ENCODE results near the gene CHST5. TPM values are rescaled to one million over a fixed set of nuclear protein-coding genes. Genes with fewer than 3 reads are reported as not detected.

The CHST5 gene
- total and polyA plus RNA-seq, 9 of the 15 experiments (the other 6 are each of a cell fraction or from before 2014, with no cell fraction given), result 0.06 to 0.21 (median 0.14) TPM; not detected in 5

DNA sequence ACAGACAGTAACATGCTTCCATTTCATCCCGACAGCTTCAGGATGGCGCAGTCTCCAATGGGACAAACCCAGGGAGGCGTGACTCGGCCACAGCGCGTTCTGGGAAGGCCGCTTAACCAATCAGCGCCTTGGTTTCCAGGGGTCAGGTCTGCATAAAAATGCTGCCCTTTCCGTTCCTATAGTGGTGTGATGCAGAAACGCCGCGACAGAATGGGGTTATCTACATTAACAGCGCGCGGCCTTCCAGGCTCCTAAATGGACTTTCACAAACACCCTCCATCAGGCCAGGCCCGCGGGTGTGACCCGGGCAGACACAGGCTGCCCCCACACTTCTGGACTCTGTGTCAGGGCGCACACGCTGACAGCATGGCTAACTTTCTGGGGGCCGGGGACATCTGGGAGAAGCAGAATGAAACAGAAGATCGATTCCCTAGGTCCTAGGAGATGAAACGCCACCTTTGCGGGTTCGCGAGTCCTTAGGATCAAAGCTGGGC is 19.4 kb upstream of the CHST5 start (continued):
- TF ChIP-seq, protein P1, sequence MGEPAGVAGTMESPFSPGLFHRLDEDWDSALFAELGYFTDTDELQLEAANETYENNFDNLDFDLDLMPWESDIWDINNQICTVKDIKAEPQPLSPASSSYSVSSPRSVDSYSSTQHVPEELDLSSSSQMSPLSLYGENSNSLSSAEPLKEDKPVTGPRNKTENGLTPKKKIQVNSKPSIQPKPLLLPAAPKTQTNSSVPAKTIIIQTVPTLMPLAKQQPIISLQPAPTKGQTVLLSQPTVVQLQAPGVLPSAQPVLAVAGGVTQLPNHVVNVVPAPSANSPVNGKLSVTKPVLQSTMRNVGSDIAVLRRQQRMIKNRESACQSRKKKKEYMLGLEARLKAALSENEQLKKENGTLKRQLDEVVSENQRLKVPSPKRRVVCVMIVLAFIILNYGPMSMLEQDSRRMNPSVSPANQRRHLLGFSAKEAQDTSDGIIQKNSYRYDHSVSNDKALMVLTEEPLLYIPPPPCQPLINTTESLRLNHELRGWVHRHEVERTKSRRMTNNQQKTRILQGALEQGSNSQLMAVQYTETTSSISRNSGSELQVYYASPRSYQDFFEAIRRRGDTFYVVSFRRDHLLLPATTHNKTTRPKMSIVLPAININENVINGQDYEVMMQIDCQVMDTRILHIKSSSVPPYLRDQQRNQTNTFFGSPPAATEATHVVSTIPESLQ (CRISPR knock-in tag; IDR thresholded peaks at IDR 0.05), result no peak
- peak; percentile 50 for TF ChIP-seq ZFP36 (IDR thresholded peaks at IDR 0.05; ENCODE audit: low read depth, low read length, partially characterized antibody)
- TF ChIP-seq SMC3 (conservative IDR thresholded peaks at IDR 0.05; ENCODE audit: insufficient read depth, low read depth, low read length), result no peak
- TF ChIP-seq, protein P2, sequence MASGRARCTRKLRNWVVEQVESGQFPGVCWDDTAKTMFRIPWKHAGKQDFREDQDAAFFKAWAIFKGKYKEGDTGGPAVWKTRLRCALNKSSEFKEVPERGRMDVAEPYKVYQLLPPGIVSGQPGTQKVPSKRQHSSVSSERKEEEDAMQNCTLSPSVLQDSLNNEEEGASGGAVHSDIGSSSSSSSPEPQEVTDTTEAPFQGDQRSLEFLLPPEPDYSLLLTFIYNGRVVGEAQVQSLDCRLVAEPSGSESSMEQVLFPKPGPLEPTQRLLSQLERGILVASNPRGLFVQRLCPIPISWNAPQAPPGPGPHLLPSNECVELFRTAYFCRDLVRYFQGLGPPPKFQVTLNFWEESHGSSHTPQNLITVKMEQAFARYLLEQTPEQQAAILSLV (tag; IDR thresholded peaks at IDR 0.05), result no peak
- TF ChIP-seq TBP (optimal IDR thresholded peaks at IDR 0.05; ENCODE audit: low read depth, low read length), result peak; percentile 82
- TF ChIP-seq ZNF3 (CRISPR knock-in tag; IDR thresholded peaks at IDR 0.05), result no peak
- TF ChIP-seq RBM34 (IDR thresholded peaks at IDR 0.05; ENCODE audit: borderline replicate concordance, insufficient read depth, low read length), result no peak
- TF ChIP-seq SRSF7 (optimal IDR thresholded peaks at IDR 0.05; ENCODE audit: low read depth, low read length), result no peak
- TF ChIP-seq CXXC5 (CRISPR knock-in tag; IDR thresholded peaks at IDR 0.05), result peak; percentile 56
- no peak for TF ChIP-seq NFATC3 (IDR thresholded peaks at IDR 0.05)
- TF ChIP-seq, protein P3, sequence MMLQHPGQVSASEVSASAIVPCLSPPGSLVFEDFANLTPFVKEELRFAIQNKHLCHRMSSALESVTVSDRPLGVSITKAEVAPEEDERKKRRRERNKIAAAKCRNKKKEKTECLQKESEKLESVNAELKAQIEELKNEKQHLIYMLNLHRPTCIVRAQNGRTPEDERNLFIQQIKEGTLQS (IDR thresholded peaks at IDR 0.05), result no peak
- TF ChIP-seq, protein P3 (CRISPR knock-in tag; conservative IDR thresholded peaks at IDR 0.05), result no peak
- TF ChIP-seq GABPA (tag; conservative IDR thresholded peaks at IDR 0.05; ENCODE audit: low read depth), result 0 out of 2 replicates have a peak, but pooled peaks have one; percentile 31
- no peak for TF ChIP-seq CLOCK (CRISPR knock-in tag; IDR thresholded peaks at IDR 0.05; ENCODE audit: borderline replicate concordance)
- TF ChIP-seq POLR2AphosphoS5 (IDR thresholded peaks at IDR 0.05; ENCODE audit: control insufficient read depth, insufficient read depth, low read depth, low read length), result peak; percentile 59; the same call in 1 of the 2 replicates
- TF ChIP-seq, protein P4, sequence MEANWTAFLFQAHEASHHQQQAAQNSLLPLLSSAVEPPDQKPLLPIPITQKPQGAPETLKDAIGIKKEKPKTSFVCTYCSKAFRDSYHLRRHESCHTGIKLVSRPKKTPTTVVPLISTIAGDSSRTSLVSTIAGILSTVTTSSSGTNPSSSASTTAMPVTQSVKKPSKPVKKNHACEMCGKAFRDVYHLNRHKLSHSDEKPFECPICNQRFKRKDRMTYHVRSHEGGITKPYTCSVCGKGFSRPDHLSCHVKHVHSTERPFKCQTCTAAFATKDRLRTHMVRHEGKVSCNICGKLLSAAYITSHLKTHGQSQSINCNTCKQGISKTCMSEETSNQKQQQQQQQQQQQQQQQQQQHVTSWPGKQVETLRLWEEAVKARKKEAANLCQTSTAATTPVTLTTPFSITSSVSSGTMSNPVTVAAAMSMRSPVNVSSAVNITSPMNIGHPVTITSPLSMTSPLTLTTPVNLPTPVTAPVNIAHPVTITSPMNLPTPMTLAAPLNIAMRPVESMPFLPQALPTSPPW (CRISPR knock-in tag; IDR thresholded peaks at IDR 0.05), result peak; percentile 27; the same call in 1 of the 2 replicates

Data from K562 (cell line).